ENCODE measurements around the gene ANKRD7. TPM values are rescaled to one million over a fixed set of nuclear protein-coding genes. Genes with fewer than 3 reads are reported as not detected.

Gene ANKRD7
- 0.59 and 0.97 TPM in 2 replicates for total RNA-seq

GRCh38 chr7:118224521-118224920, at the start of gene ANKRD7:
TSS of gene ANKRD7 (plus strand) at chr7:118224704. CDS start at chr7:118224831, 127 bp downstream.

GRCh38 chr7:118183786-118184564, 40.5 kb upstream of the ANKRD7 start, which contains the start of gene LSM8:
TSS of gene LSM8 (plus strand) at chr7:118184164. CDS start at chr7:118184224, 60 bp downstream.

Other genes with a start within 250 kb of the ANKRD7 start
- gene LSM8, start 40.5 kb upstream of the ANKRD7 start, total RNA-seq = 23.0 and 32.4 TPM in 2 replicates